ENCODE results near the gene OSBP2. TPM values are rescaled to one million over a fixed set of nuclear protein-coding genes. Genes with fewer than 3 reads are reported as not detected.

Gene OSBP2
- total and polyA plus RNA-seq, 10 of the 15 experiments (the other 5 are each of a cell fraction or from before 2014, with no cell fraction given) = 0.11 to 7.7 (median 3.6) TPM

- no peak for FAIRE-seq
- SMC1A ChIA-PET (ENCODE audit: uncharacterized antibody, unreplicated experiment) = no interaction called here
- TF ChIP-seq CEBPZ (IDR thresholded peaks at IDR 0.05; ENCODE audit: low read depth, low read length) (no peak), FOXK2 (IDR thresholded peaks at IDR 0.05) (no peak), GABPA (IDR thresholded peaks at IDR 0.05; ENCODE audit: low read depth) (no peak), SP1 (IDR thresholded peaks at IDR 0.05; ENCODE audit: low read depth, low read length) (no peak), RBBP5 (conservative IDR thresholded peaks at IDR 0.05) (no peak), REST (IDR thresholded peaks at IDR 0.05; ENCODE audit: low read depth, low read length) (no peak), PBX3 (IDR thresholded peaks at IDR 0.05; ENCODE audit: insufficient replicate concordance, low read depth, low read length) (no peak), IKZF2 (IDR thresholded peaks at IDR 0.05) (no peak), RAD51 (IDR thresholded peaks at IDR 0.05) (no peak), CTCF (IDR thresholded peaks at IDR 0.05 in 2 of 3, conservative IDR thresholded peaks at IDR 0.05 in 1 of 3; ENCODE audit: control insufficient read depth in 2 of 3, extremely low read depth in 1 of 3, insufficient read depth in 1 of 3, low read depth in 3 of 3, low read length in 3 of 3) (no peak), CREB1 (IDR thresholded peaks at IDR 0.05; ENCODE audit: low read depth) (no peak), MAX (IDR thresholded peaks at IDR 0.05; ENCODE audit: low read depth, low read length) (no peak), HDAC6 (IDR thresholded peaks at IDR 0.05; ENCODE audit: unreplicated experiment) (no peak), EGR1 (IDR thresholded peaks at IDR 0.05; ENCODE audit: borderline replicate concordance in 1 of 2, low read depth in 2 of 2, low read length in 2 of 2) (no peak), DPF2 (IDR thresholded peaks at IDR 0.05) (no peak)
Measured at GRCh38 chr22:30891781-30892180, 197.1 kb downstream of the OSBP2 start.

More at GRCh38 chr22:30891781-30892180, 197.1 kb downstream of the OSBP2 start:
- BruUV-seq (replicated peaks) = no TSS peak
- Histone ChIP-seq H3K9ac (ENCODE audit: control insufficient read depth, insufficient read depth, low read length) (no peak overlapping the region), H2AFZ (ENCODE audit: control insufficient read depth, low read depth, low read length) (no peak overlapping the region), H3K36me3 (ENCODE audit: control insufficient read depth in 2 of 2, insufficient read depth in 2 of 2, low read length in 1 of 2) (peaks cover 0 to 15% of the 10 kb centered on the region in 2 experiments; a peak in 2 of 4 replicates), H3K4me2 (ENCODE audit: control insufficient read depth, insufficient read depth) (no peak overlapping the region), H3K4me3 (no peak overlapping the region), H4K20me1 (ENCODE audit: control insufficient read depth, insufficient read depth) (no peaks in the 10 kb centered on the region; the same call in 1 of the 2 replicates), H3K9me3 (replicated peaks; ENCODE audit: control insufficient read depth, insufficient read depth, low read length) (no peaks in the 10 kb centered on the region), H3K27me3 (replicated peaks in 1 of 2; ENCODE audit: control insufficient read depth in 2 of 2, insufficient read depth in 2 of 2, low read length in 1 of 2) (no peaks in the 10 kb centered on the region), H3K27ac (ENCODE audit: control insufficient read depth, insufficient read depth) (no peak overlapping the region), H3K79me2 (ENCODE audit: control insufficient read depth, insufficient read depth, low read length) (no peaks in the 10 kb centered on the region), H3K4me1 (ENCODE audit: control insufficient read depth, insufficient read depth, low read length) (no peaks in the 10 kb centered on the region)
- CTCF ChIA-PET = interaction anchor here (1.5 to 2.8 kb wide), 4 partner anchors 11 to 257 kb away, joined by 4 to 13 read pairs (median 10); partner anchors contain the start of gene SLC35E4
- intact Hi-C loops (cut with micrococcal nuclease; ENCODE audit: unreplicated experiment) = loop anchor here (5.0 kb wide), 1 partner anchor 129 kb away; no protein-coding TSS in a partner anchor
- POLR2A ChIA-PET = no interaction called here
- RAD21 ChIA-PET (ENCODE audit: unreplicated experiment) = no interaction called here
- DNase-seq (ENCODE audit: low read depth, low spot score) = no peak
- WGBS (ENCODE audit: insufficient coverage, insufficient replicate concordance, low lambda C conversion rate, missing lambda C conversion rate) = 20% methylated on average over 6 of the region's 6 CpGs
- in situ Hi-C loops (cut with MboI) = no loop called here
- no peak for ATAC-seq
